SK-N-SH (cell line): Measurements from ENCODE around the gene PEX11A. TPM values are rescaled to one million over a fixed set of nuclear protein-coding genes. Genes with fewer than 3 reads are reported as not detected.

Source experiments
- CTCF ChIA-PET: fragments of 300-600, 350-600 bp; formaldehyde crosslinking; extraction: SDS; loops from one replicate; lab custom pipeline; 2021; lab: Yijun Ruan, JAX
- POLR2A ChIA-PET: fragments of 350-600 bp; sonication (Branson Sonifier 250); formaldehyde crosslinking; extraction: SDS; loops from one replicate; lab custom pipeline; 2020; ENCODE audit warnings: antibody characterized with exemption, inconsistent platforms; lab: Yijun Ruan, JAX
- DNase-seq: peaks from one replicate; pipeline ENCODE4 v3.0.0; 2012
- H2AFZ ChIP-seq: fragments of 200-600 bp; sonication (generic); 2 replicates; pipeline ENCODE4 v1.8.1; 2016; ENCODE audit warnings: antibody characterized with exemption, mild to moderate bottlenecking, low read depth
- H3F3A ChIP-seq: fragments of 200-600 bp; sonication (generic); replicated peaks from 2 replicates; pipeline ENCODE3; 2016; ENCODE audit warnings: antibody characterized with exemption, mild to moderate bottlenecking; ENCODE audit not compliant: insufficient read depth
- H3K27ac ChIP-seq, 2 experiments: fragments of 200-500 bp in 1 of 2; fragments of 200-600 bp in 1 of 2; sonication (Bioruptor generic) in 1 of 2; sonication (generic), shearing (Covaris generic) in 1 of 2; 2 replicates each; pipeline versions ENCODE4 v1.5.1 to v1.6.1; 2014 to 2016; ENCODE audit warnings: low read depth in 2 of 2, inconsistent platforms in 1 of 2, low read length in 1 of 2, mild to moderate bottlenecking in 1 of 2, mixed read lengths in 1 of 2
- H3K27me3 ChIP-seq: fragments of 200-600 bp; sonication (generic), shearing (Covaris generic); 2 replicates; pipeline ENCODE4 v1.6.1; 2016; ENCODE audit warnings: mixed run types; ENCODE audit not compliant: insufficient read depth
- H3K36me3 ChIP-seq, 2 experiments: fragments of 200-500 bp in 1 of 2; fragments of 200-600 bp in 1 of 2; sonication (Bioruptor generic) in 1 of 2; sonication (generic) in 1 of 2; replicated peaks in 1 of 2; 2 replicates each; pipeline versions ENCODE3 to v1.5.1; 2014 to 2016; ENCODE audit warnings: low read length in 1 of 2, mild to moderate bottlenecking in 1 of 2; ENCODE audit not compliant: insufficient read depth in 2 of 2, control insufficient read depth in 1 of 2
- H3K4me1 ChIP-seq, 2 experiments: fragments of 200-500 bp in 1 of 2; fragments of 200-600 bp in 1 of 2; sonication (Bioruptor generic) in 1 of 2; sonication (generic), shearing (Covaris generic) in 1 of 2; 2 replicates each; pipeline versions ENCODE4 v1.5.1 to v1.6.1; 2014 to 2016; ENCODE audit warnings: low read depth in 1 of 2, low read length in 1 of 2, mixed run types in 1 of 2; ENCODE audit not compliant: insufficient read depth in 2 of 2, control insufficient read depth in 1 of 2
- H3K4me2 ChIP-seq: fragments of 200-600 bp; sonication (generic), shearing (Covaris generic); 2 replicates; pipeline ENCODE4 v1.6.1; 2017; ENCODE audit warnings: mixed run types
- H3K4me3 ChIP-seq, 2 experiments: fragments of 200-500 bp in 1 of 2; fragments of 200-600 bp in 1 of 2; sonication (Bioruptor generic) in 1 of 2; sonication (generic), shearing (Covaris generic) in 1 of 2; 2 replicates each; pipeline versions ENCODE4 v1.5.1 to v1.8.1; 2014 to 2016; ENCODE audit warnings: low read depth in 2 of 2, inconsistent platforms in 1 of 2, low read length in 1 of 2, mild to moderate bottlenecking in 1 of 2, mixed read lengths in 1 of 2, moderate library complexity in 1 of 2
- H3K79me2 ChIP-seq: fragments of 200-600 bp; sonication (generic); 2 replicates; pipeline ENCODE4 v1.8.1; 2017; ENCODE audit warnings: mild to moderate bottlenecking; ENCODE audit not compliant: insufficient read depth
- H3K9ac ChIP-seq: fragments of 200-600 bp; sonication (generic); 2 replicates; pipeline ENCODE4 v1.6.1; 2017; ENCODE audit warnings: mixed run types
- H3K9me2 ChIP-seq: fragments of 200-600 bp; sonication (generic); 2 replicates; pipeline ENCODE4 v1.6.1; 2017; ENCODE audit warnings: mixed run types
- H3K9me3 ChIP-seq: fragments of 200-600 bp; sonication (generic); 2 replicates; pipeline ENCODE4 v1.6.1; 2017; ENCODE audit warnings: mixed run types, mild to moderate bottlenecking, moderate library complexity
- H4K20me1 ChIP-seq: fragments of 200-600 bp; sonication (generic); 2 replicates; pipeline ENCODE4 v1.6.1; 2017; ENCODE audit warnings: mild to moderate bottlenecking, mixed run types; ENCODE audit not compliant: insufficient read depth
- CHD2 ChIP-seq: fragments of 150-350 bp; IDR thresholded peaks from 2 replicates; pipeline ENCODE4 v1.6.1; 2018; ENCODE audit warnings: low read length; ENCODE audit not compliant: partially characterized antibody
- ELF1 ChIP-seq: IDR thresholded peaks from 2 replicates; pipeline ENCODE4 v1.4.0; 2012
- EZH2phosphoT487 ChIP-seq: fragments of 200-600 bp; sonication (generic); IDR thresholded peaks from 2 replicates; pipeline ENCODE4 v1.6.1; 2017; ENCODE audit warnings: low read depth, mixed run types, mild to moderate bottlenecking, antibody characterized with exemption, moderate library complexity, borderline replicate concordance
- FOSL2 ChIP-seq: IDR thresholded peaks from 2 replicates; pipeline ENCODE4 v1.4.0; 2012; ENCODE audit warnings: low read depth, mild to moderate bottlenecking, moderate library complexity, borderline replicate concordance
- FOXJ3 ChIP-seq: sonication (generic); formaldehyde crosslinking; IDR thresholded peaks from 2 replicates; pipeline ENCODE4 v1.5.1; 2020; ENCODE audit warnings: mild to moderate bottlenecking, missing genetic modification reagents
- GABPA ChIP-seq: IDR thresholded peaks from 2 replicates; pipeline ENCODE4 v1.4.0; 2012; ENCODE audit warnings: low read depth, mild to moderate bottlenecking
- GATA2 ChIP-seq: sonication (generic); formaldehyde crosslinking; IDR thresholded peaks from 2 replicates; pipeline ENCODE4 v1.5.0; 2020; ENCODE audit warnings: mild to moderate bottlenecking, missing genetic modification reagents
- JUND ChIP-seq: IDR thresholded peaks from 2 replicates; pipeline ENCODE4 v1.4.0; 2012
- NRF1 ChIP-seq: IDR thresholded peaks from 2 replicates; pipeline ENCODE4 v1.6.1; 2012; ENCODE audit warnings: low read depth, mild to moderate bottlenecking, low read length
- RAD21 ChIP-seq: IDR thresholded peaks from 2 replicates; pipeline ENCODE4 v1.6.1; 2012; ENCODE audit warnings: mild to moderate bottlenecking, low read length
- RCOR1 ChIP-seq: fragments of 150-350 bp; IDR thresholded peaks from 2 replicates; pipeline ENCODE4 v1.6.1; 2017; ENCODE audit warnings: antibody characterized with exemption, low read length
- RXRA ChIP-seq: IDR thresholded peaks from 2 replicates; pipeline ENCODE4 v1.4.0; 2012; ENCODE audit warnings: low read depth, mild to moderate bottlenecking, borderline replicate concordance
- TAF1 ChIP-seq: IDR thresholded peaks from 2 replicates; pipeline ENCODE4 v1.6.1; 2012; ENCODE audit warnings: low read depth, mild to moderate bottlenecking, low read length, moderate library complexity, borderline replicate concordance
- TEAD4 ChIP-seq: IDR thresholded peaks from 2 replicates; pipeline ENCODE4 v1.4.0; 2012; ENCODE audit warnings: mild to moderate bottlenecking, borderline replicate concordance; ENCODE audit not compliant: insufficient read depth
- YY1 ChIP-seq: IDR thresholded peaks from 2 replicates; pipeline ENCODE4 v1.4.0; 2012; ENCODE audit warnings: low read depth, mild to moderate bottlenecking
- WGBS: methylation state at CpG from one replicate; pipeline ENCODE4 v1.1.6; 2017; ENCODE audit warnings: low lambda C conversion rate; 5-methylcytosine and 5-hydroxymethylcytosine counted together
- polyA plus RNA-seq, 3 experiments: library from polyadenylated mRNA; depleted of rRNA; stranded (reverse); fragments of >200 nt; gene quantifications; 2 replicates each; pipeline ENCODE4 v1.2.3, GENCODE V29; 2012
- TF ChIP-seq, protein P1 (sequence below): IDR thresholded peaks from 2 replicates; pipeline ENCODE4 v1.6.1; 2012; ENCODE audit warnings: mild to moderate bottlenecking, low read depth, low read length, moderate library complexity
- TF ChIP-seq, protein P2 (sequence below): IDR thresholded peaks from 2 replicates; pipeline ENCODE4; 2012
- TF ChIP-seq, protein P3 (sequence below): fragments of 200-600 bp; sonication (generic); IDR thresholded peaks from 2 replicates; pipeline ENCODE4 v1.6.1; 2017; ENCODE audit warnings: antibody characterized with exemption, mild to moderate bottlenecking, moderate library complexity
- TF ChIP-seq, protein P4 (sequence below): fragments of 150-350 bp; IDR thresholded peaks from 2 replicates; pipeline ENCODE4 v1.6.1; 2017; ENCODE audit warnings: antibody characterized with exemption, low read length, low read depth, borderline replicate concordance
- TF ChIP-seq, protein P5 (sequence below): IDR thresholded peaks from 2 replicates; pipeline ENCODE4 v1.4.0; 2012; ENCODE audit warnings: low read depth, borderline replicate concordance

The PEX11A gene
- polyA plus RNA-seq, 1 of the 3 experiments (the other 2 are of a cell fraction), result 6.1 TPM

DNA sequence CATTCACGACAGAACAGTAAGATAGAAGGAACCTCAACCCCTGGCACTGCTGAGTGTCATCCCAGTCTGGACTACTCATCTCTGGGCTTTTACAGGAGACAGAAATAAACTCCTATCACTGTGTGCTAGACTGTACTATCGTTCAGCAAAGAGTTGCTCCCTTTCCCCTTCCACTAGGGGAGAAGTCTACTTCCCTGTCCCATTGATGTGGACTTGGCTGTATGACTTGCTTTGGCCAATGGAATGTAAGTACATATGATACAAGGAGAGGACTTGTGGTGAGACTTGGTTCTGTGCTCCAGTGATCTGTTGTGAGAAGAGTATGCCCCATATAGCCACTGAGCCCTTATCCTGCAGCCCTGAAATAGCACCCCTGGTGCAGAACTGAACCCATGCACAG, 30.0 kb downstream of the PEX11A start:
- DNase-seq, result no peak
- WGBS, result 62% methylated on average over 2 of the region's 2 CpGs
- H3K27me3 ChIP-seq, result no peaks in the 10 kb centered on the region
- TF ChIP-seq RXRA (no peak), GABPA (no peak), RCOR1 (no peak), EZH2phosphoT487 (no peak), TEAD4 (no peak), CHD2 (no peak), FOXJ3 (CRISPR knock-in tag) (no peak), ELF1 (no peak), TAF1 (no peak), FOSL2 (no peak), GATA2 (CRISPR knock-in tag) (no peak), JUND (no peak), YY1 (no peak), RAD21 (no peak), NRF1 (no peak)
- TF ChIP-seq, protein P1, sequence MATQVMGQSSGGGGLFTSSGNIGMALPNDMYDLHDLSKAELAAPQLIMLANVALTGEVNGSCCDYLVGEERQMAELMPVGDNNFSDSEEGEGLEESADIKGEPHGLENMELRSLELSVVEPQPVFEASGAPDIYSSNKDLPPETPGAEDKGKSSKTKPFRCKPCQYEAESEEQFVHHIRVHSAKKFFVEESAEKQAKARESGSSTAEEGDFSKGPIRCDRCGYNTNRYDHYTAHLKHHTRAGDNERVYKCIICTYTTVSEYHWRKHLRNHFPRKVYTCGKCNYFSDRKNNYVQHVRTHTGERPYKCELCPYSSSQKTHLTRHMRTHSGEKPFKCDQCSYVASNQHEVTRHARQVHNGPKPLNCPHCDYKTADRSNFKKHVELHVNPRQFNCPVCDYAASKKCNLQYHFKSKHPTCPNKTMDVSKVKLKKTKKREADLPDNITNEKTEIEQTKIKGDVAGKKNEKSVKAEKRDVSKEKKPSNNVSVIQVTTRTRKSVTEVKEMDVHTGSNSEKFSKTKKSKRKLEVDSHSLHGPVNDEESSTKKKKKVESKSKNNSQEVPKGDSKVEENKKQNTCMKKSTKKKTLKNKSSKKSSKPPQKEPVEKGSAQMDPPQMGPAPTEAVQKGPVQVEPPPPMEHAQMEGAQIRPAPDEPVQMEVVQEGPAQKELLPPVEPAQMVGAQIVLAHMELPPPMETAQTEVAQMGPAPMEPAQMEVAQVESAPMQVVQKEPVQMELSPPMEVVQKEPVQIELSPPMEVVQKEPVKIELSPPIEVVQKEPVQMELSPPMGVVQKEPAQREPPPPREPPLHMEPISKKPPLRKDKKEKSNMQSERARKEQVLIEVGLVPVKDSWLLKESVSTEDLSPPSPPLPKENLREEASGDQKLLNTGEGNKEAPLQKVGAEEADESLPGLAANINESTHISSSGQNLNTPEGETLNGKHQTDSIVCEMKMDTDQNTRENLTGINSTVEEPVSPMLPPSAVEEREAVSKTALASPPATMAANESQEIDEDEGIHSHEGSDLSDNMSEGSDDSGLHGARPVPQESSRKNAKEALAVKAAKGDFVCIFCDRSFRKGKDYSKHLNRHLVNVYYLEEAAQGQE, result no peak
- TF ChIP-seq, protein P2, sequence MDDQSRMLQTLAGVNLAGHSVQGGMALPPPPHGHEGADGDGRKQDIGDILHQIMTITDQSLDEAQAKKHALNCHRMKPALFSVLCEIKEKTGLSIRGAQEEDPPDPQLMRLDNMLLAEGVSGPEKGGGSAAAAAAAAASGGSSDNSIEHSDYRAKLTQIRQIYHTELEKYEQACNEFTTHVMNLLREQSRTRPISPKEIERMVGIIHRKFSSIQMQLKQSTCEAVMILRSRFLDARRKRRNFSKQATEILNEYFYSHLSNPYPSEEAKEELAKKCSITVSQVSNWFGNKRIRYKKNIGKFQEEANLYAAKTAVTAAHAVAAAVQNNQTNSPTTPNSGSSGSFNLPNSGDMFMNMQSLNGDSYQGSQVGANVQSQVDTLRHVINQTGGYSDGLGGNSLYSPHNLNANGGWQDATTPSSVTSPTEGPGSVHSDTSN, result no peak
- TF ChIP-seq, protein P3, sequence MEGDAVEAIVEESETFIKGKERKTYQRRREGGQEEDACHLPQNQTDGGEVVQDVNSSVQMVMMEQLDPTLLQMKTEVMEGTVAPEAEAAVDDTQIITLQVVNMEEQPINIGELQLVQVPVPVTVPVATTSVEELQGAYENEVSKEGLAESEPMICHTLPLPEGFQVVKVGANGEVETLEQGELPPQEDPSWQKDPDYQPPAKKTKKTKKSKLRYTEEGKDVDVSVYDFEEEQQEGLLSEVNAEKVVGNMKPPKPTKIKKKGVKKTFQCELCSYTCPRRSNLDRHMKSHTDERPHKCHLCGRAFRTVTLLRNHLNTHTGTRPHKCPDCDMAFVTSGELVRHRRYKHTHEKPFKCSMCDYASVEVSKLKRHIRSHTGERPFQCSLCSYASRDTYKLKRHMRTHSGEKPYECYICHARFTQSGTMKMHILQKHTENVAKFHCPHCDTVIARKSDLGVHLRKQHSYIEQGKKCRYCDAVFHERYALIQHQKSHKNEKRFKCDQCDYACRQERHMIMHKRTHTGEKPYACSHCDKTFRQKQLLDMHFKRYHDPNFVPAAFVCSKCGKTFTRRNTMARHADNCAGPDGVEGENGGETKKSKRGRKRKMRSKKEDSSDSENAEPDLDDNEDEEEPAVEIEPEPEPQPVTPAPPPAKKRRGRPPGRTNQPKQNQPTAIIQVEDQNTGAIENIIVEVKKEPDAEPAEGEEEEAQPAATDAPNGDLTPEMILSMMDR, result no peak
- TF ChIP-seq, protein P4, sequence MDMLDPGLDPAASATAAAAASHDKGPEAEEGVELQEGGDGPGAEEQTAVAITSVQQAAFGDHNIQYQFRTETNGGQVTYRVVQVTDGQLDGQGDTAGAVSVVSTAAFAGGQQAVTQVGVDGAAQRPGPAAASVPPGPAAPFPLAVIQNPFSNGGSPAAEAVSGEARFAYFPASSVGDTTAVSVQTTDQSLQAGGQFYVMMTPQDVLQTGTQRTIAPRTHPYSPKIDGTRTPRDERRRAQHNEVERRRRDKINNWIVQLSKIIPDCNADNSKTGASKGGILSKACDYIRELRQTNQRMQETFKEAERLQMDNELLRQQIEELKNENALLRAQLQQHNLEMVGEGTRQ, result no peak
- TF ChIP-seq, protein P5, sequence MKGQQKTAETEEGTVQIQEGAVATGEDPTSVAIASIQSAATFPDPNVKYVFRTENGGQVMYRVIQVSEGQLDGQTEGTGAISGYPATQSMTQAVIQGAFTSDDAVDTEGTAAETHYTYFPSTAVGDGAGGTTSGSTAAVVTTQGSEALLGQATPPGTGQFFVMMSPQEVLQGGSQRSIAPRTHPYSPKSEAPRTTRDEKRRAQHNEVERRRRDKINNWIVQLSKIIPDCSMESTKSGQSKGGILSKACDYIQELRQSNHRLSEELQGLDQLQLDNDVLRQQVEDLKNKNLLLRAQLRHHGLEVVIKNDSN, result no peak
- TF ChIP-seq, all 33 proteins: peak for 0
- Histone ChIP-seq H3K4me3 (no peak overlapping the region), H2AFZ (no peak overlapping the region), H3K9ac (no peak overlapping the region), H4K20me1 (no peaks in the 10 kb centered on the region), H3K27ac (no peak overlapping the region), H3F3A (peaks cover 41% of the 10 kb centered on the region), H3K36me3 (no peaks in the 10 kb centered on the region), H3K79me2 (no peaks in the 10 kb centered on the region), H3K9me3 (no peaks in the 10 kb centered on the region), H3K4me2 (no peak overlapping the region), H3K4me1 (peaks cover 12 to 14% of the 10 kb centered on the region in 2 experiments; a peak in 3 of 4 replicates), H3K9me2 (no peaks in the 10 kb centered on the region)
- CTCF ChIA-PET, result interaction anchor here (3.2 kb wide), 1 partner anchor 13 kb away, joined by 21 read pairs; no protein-coding TSS in a partner anchor
- POLR2A ChIA-PET, result no interaction called here
